ENCODE results near the gene MRPS22. TPM values are rescaled to one million over a fixed set of nuclear protein-coding genes. Genes with fewer than 3 reads are reported as not detected.
"Not testable (repeated sequence)": the region's sequence is repeated elsewhere in the genome, so short reads cannot be mapped to it uniquely, and the experiment has no call there.

MRPS22 gene
- total RNA-seq, 1 experiment from 2014 or later: 39.9 TPM

GRCh38 chr3:139380575-139380974 lies 36.8 kb downstream of the MRPS22 start:
- Histone ChIP-seq H3K4me1 (ENCODE audit: low read length) (peaks cover 16% of the 10 kb centered on the region), H3K27me3 (ENCODE audit: low read length) (no peaks in the 10 kb centered on the region), H3K36me3 (ENCODE audit: insufficient read depth, low read length) (peaks cover 44% of the 10 kb centered on the region), H3K9ac (ENCODE audit: low read length) (no peak overlapping the region), H3K9me3 (ENCODE audit: low read length) (no peaks in the 10 kb centered on the region), H3K79me2 (ENCODE audit: low read length) (peaks cover 82% of the 10 kb centered on the region), H4K20me1 (ENCODE audit: insufficient read depth, low read depth, low read length) (no peaks in the 10 kb centered on the region), H3K9me2 (replicated peaks; ENCODE audit: insufficient read depth, low read length) (no peaks in the 10 kb centered on the region), H3K27ac (ENCODE audit: low read length) (no peak overlapping the region), H3K4me2 (ENCODE audit: low read depth, low read length, poor library complexity, severe bottlenecking) (no peak overlapping the region), H3K4me3 (ENCODE audit: low read length) (no peak overlapping the region), H2AFZ (ENCODE audit: low read length) (no peak overlapping the region)
- DNase-seq: no peak

GRCh38 chr3:139382291-139382690 lies 38.5 kb downstream of the MRPS22 start:
- H3K4me2 ChIP-seq (ENCODE audit: low read depth, low read length, poor library complexity, severe bottlenecking); H2AFZ ChIP-seq (ENCODE audit: low read length); H4K20me1 ChIP-seq (ENCODE audit: insufficient read depth, low read depth, low read length); H3K9me2 ChIP-seq (replicated peaks; ENCODE audit: insufficient read depth, low read length); H3K9me3 ChIP-seq (ENCODE audit: low read length); H3K9ac ChIP-seq (ENCODE audit: low read length); H3K27ac ChIP-seq (ENCODE audit: low read length); H3K4me3 ChIP-seq (ENCODE audit: low read length); H3K27me3 ChIP-seq (ENCODE audit: low read length); DNase-seq: not testable (repeated sequence)
- Histone ChIP-seq H3K4me1 (ENCODE audit: low read length) (peaks cover 18% of the 10 kb centered on the region), H3K36me3 (ENCODE audit: insufficient read depth, low read length) (peaks cover 40% of the 10 kb centered on the region), H3K79me2 (ENCODE audit: low read length) (peaks cover 96% of the 10 kb centered on the region)

- H3K4me3 ChIP-seq (ENCODE audit: low read length): peak overlapping the region; percentile 91
- no peak for DNase-seq
- no peaks in the 10 kb centered on the region for H3K9me3 ChIP-seq (ENCODE audit: low read length)
- H3K27ac ChIP-seq (ENCODE audit: low read length): no peak overlapping the region
- peak overlapping the region; percentile 94 for H3K9ac ChIP-seq (ENCODE audit: low read length)
- H4K20me1 ChIP-seq (ENCODE audit: insufficient read depth, low read depth, low read length): no peaks in the 10 kb centered on the region; the same call in 1 of the 2 replicates
- H3K4me1 ChIP-seq (ENCODE audit: low read length): peaks cover 21% of the 10 kb centered on the region
- H3K9me2 ChIP-seq (replicated peaks; ENCODE audit: insufficient read depth, low read length): no peaks in the 10 kb centered on the region
- peaks cover 4% of the 10 kb centered on the region; the same call in 1 of the 2 replicates for H3K36me3 ChIP-seq (ENCODE audit: insufficient read depth, low read length)
- no peaks in the 10 kb centered on the region for H3K27me3 ChIP-seq (ENCODE audit: low read length)
- H2AFZ ChIP-seq (ENCODE audit: low read length): no peak overlapping the region
- H3K4me2 ChIP-seq (ENCODE audit: low read depth, low read length, poor library complexity, severe bottlenecking): peak overlapping the region; percentile 77
- peaks cover 72% of the 10 kb centered on the region for H3K79me2 ChIP-seq (ENCODE audit: low read length)
Measured at GRCh38 chr3:139388077-139388476, 44.3 kb downstream of the MRPS22 start.

- Histone ChIP-seq H2AFZ (ENCODE audit: low read length) (peak overlapping the region; percentile 58; the same call in 1 of the 2 replicates), H3K4me3 (ENCODE audit: low read length) (peak overlapping the region; percentile 91), H3K27ac (ENCODE audit: low read length) (peak overlapping the region; percentile 43), H3K27me3 (ENCODE audit: low read length) (no peaks in the 10 kb centered on the region), H3K9ac (ENCODE audit: low read length) (peak overlapping the region; percentile 94), H3K9me2 (replicated peaks; ENCODE audit: insufficient read depth, low read length) (no peaks in the 10 kb centered on the region), H3K9me3 (ENCODE audit: low read length) (no peaks in the 10 kb centered on the region), H3K79me2 (ENCODE audit: low read length) (peaks cover 64% of the 10 kb centered on the region), H4K20me1 (ENCODE audit: insufficient read depth, low read depth, low read length) (peaks cover under 1% of the 10 kb centered on the region; the same call in 1 of the 2 replicates), H3K4me1 (ENCODE audit: low read length) (peaks cover 21% of the 10 kb centered on the region), H3K4me2 (ENCODE audit: low read depth, low read length, poor library complexity, severe bottlenecking) (peak overlapping the region; percentile 77), H3K36me3 (ENCODE audit: insufficient read depth, low read length) (no peaks in the 10 kb centered on the region; the same call in 1 of the 2 replicates)
- DNase-seq: peak; percentile 56
Measured at GRCh38 chr3:139388821-139389551, 45.2 kb downstream of the MRPS22 start.

- DNase-seq: peak; percentile 99
- Histone ChIP-seq H3K9ac (ENCODE audit: low read length) (peak within 1 kb of the TSS; percentile 94), H3K4me3 (ENCODE audit: low read length) (peak within 1 kb of the TSS; percentile 91), H3K4me1 (ENCODE audit: low read length) (peaks cover 21% of the 10 kb centered on the region), H3K27ac (ENCODE audit: low read length) (peak within 1 kb of the TSS; percentile 43), H3K4me2 (ENCODE audit: low read depth, low read length, poor library complexity, severe bottlenecking) (peak within 1 kb of the TSS; percentile 77), H3K79me2 (ENCODE audit: low read length) (peaks cover 56% of the 10 kb centered on the region), H3K9me2 (replicated peaks; ENCODE audit: insufficient read depth, low read length) (no peaks in the 10 kb centered on the region), H3K9me3 (ENCODE audit: low read length) (no peaks in the 10 kb centered on the region), H4K20me1 (ENCODE audit: insufficient read depth, low read depth, low read length) (peaks cover 5% of the 10 kb centered on the region; the same call in 1 of the 2 replicates), H2AFZ (ENCODE audit: low read length) (peak within 1 kb of the TSS; percentile 94), H3K36me3 (ENCODE audit: insufficient read depth, low read length) (no peaks in the 10 kb centered on the region), H3K27me3 (ENCODE audit: low read length) (no peaks in the 10 kb centered on the region)
Measured at GRCh38 chr3:139389552-139390368, 45.9 kb downstream of the MRPS22 start, which contains the start of gene COPB2. COPB2 (minus strand) TSS chr3:139389647; CDS start chr3:139389550, 97 bp downstream.

GRCh38 chr3:139394116-139394515 lies 50.3 kb downstream of the MRPS22 start:
- Histone ChIP-seq H2AFZ (ENCODE audit: low read length) (no peak overlapping the region), H3K4me1 (ENCODE audit: low read length) (peaks cover 9% of the 10 kb centered on the region), H4K20me1 (ENCODE audit: insufficient read depth, low read depth, low read length) (peaks cover 5% of the 10 kb centered on the region; the same call in 1 of the 2 replicates), H3K9ac (ENCODE audit: low read length) (no peak overlapping the region), H3K27me3 (ENCODE audit: low read length) (no peaks in the 10 kb centered on the region), H3K27ac (ENCODE audit: low read length) (no peak overlapping the region), H3K9me2 (replicated peaks; ENCODE audit: insufficient read depth, low read length) (no peaks in the 10 kb centered on the region), H3K79me2 (ENCODE audit: low read length) (peaks cover 13% of the 10 kb centered on the region), H3K4me3 (ENCODE audit: low read length) (no peak overlapping the region), H3K9me3 (ENCODE audit: low read length) (no peaks in the 10 kb centered on the region), H3K36me3 (ENCODE audit: insufficient read depth, low read length) (no peaks in the 10 kb centered on the region), H3K4me2 (ENCODE audit: low read depth, low read length, poor library complexity, severe bottlenecking) (no peak overlapping the region)
- no peak for DNase-seq

GRCh38 chr3:139396707-139397106 lies 52.9 kb downstream of the MRPS22 start:
- Histone ChIP-seq H3K36me3 (ENCODE audit: insufficient read depth, low read length) (no peaks in the 10 kb centered on the region), H3K9ac (ENCODE audit: low read length) (no peak overlapping the region), H3K9me2 (replicated peaks; ENCODE audit: insufficient read depth, low read length) (no peaks in the 10 kb centered on the region), H3K79me2 (ENCODE audit: low read length) (no peaks in the 10 kb centered on the region), H3K4me1 (ENCODE audit: low read length) (no peaks in the 10 kb centered on the region), H3K9me3 (ENCODE audit: low read length) (no peaks in the 10 kb centered on the region), H3K27me3 (ENCODE audit: low read length) (no peaks in the 10 kb centered on the region), H3K4me2 (ENCODE audit: low read depth, low read length, poor library complexity, severe bottlenecking) (no peak overlapping the region), H3K4me3 (ENCODE audit: low read length) (no peak overlapping the region), H2AFZ (ENCODE audit: low read length) (no peak overlapping the region), H4K20me1 (ENCODE audit: insufficient read depth, low read depth, low read length) (0 out of 2 replicates have a peak, but pooled peaks cover 5% of the 10 kb centered on the region), H3K27ac (ENCODE audit: low read length) (no peak overlapping the region)
- DNase-seq: no peak

- H3K27ac ChIP-seq (ENCODE audit: low read length); H3K27me3 ChIP-seq (ENCODE audit: low read length); H3K9ac ChIP-seq (ENCODE audit: low read length); H3K4me2 ChIP-seq (ENCODE audit: low read depth, low read length, poor library complexity, severe bottlenecking); H2AFZ ChIP-seq (ENCODE audit: low read length); H3K4me1 ChIP-seq (ENCODE audit: low read length); H3K36me3 ChIP-seq (ENCODE audit: insufficient read depth, low read length); H3K9me3 ChIP-seq (ENCODE audit: low read length); DNase-seq; H3K4me3 ChIP-seq (ENCODE audit: low read length); H4K20me1 ChIP-seq (ENCODE audit: insufficient read depth, low read depth, low read length); H3K9me2 ChIP-seq (replicated peaks; ENCODE audit: insufficient read depth, low read length); H3K79me2 ChIP-seq (ENCODE audit: low read length): not testable (repeated sequence)
Measured at GRCh38 chr3:139401155-139401554, 57.3 kb downstream of the MRPS22 start.
